Activated CD4-positive, alpha-beta T cell treated with anti-CD3 and anti-CD28 coated beads, Interleukin-2, amount 50 U/mL, for 4 hours (primary cell): ENCODE measurements around the gene DPH6.
"Not testable (repeated sequence)": the region's sequence is repeated elsewhere in the genome, so short reads cannot be mapped to it uniquely, and the experiment has no call there.

ENCODE experiments used
- DNase-seq, 2 experiments: peaks; one replicate each; pipeline ENCODE4 v3.0.0-alpha.2; 2020

Gene DPH6

DNA sequence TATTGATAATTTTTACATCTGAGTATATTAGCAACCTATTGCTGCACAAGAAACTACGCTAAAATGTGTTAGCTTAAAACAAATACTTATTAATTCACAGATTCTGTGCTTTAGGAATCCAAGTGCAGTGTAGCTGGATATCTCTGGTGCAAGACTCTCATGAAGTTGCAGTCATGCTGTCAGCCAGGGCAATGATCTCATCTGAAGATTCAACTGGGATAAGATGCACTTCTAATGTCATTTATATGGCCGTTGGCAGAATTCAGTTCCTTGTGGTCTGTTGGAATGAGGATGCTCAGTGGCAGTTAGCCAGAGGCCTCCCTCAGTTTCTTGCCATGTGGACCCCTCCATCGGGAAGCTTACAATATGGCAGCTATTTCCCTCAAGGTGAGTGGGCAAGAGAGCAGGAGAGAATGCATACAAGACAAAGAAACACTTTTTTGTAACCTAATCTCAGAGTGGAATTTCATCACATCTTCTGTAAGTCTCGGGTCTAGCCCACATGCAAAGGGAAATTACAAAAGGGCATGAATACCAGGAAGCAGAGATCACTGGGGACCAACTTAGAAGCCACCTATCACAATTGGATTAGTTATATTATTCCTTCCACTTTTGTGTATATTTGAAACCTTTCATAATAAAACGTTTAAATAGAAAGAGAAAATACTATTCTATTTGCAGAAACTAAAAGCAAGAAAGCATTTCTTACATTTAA is 61.6 kb downstream of the DPH6 start:
- no peak for DNase-seq

- DNase-seq = no peak
Measured at GRCh38 chr15:35481992-35482391, 64.0 kb downstream of the DPH6 start.

DNA sequence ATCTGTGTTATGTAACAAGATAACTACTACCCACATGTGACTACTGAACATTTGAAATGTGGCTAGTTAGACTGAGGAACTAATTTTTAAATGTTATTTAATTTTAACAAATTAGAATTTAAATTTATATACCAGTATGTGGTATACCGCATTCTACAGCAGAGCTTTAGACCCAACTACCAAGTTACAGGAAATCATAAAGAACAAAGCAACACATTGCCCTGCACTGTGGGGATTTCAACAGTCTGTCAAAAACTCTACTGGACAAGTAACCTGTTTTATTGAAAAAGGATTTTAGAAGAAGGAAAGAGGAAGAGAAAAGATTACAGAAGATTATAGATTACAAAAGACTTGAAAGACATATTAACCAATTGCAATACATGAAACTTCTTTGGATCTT is 64.9 kb downstream of the DPH6 start:
- DNase-seq = no peak

DNA sequence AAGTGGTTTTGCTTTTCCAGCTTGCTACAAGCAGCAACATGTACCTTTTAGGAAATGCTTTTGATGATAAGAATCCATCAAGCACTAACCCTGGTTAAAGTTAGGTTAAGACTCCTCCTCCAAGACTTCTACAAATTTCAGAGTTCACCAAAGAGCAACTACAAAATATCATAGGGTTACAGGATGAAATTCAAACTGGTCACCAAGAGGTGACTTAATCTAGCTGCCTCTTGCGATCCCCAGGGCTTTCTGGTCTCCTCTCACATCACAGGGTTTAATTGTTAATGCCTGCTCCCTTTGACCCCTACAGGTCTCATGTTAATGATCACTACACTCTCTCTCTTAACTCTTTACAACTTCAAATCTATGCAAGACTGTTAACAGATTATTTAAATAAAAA is 66.5 kb downstream of the DPH6 start:
- no peak for DNase-seq

- no peak for DNase-seq
Measured at GRCh38 chr15:35477312-35478262, 68.4 kb downstream of the DPH6 start.

- no peak for DNase-seq
Measured at GRCh38 chr15:35471024-35471423, 74.9 kb downstream of the DPH6 start.

DNA sequence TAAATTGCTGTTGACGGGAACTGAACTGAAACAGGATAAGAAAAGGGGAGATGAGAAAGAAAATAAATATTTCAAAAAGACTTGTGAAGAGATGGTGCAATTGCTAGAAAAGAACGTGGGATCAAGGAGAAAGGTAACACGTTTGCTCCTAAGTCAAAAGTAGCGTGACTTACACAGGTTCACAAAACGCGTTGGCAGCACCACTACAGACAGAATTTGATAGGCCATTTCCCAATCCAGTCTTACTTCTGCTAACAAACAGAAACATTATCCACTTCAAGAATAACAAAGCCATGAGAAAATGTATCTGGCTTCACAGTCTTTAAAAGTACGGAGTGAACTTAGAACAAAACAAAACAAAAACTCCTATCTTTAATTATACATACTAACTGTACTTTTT is 75.5 kb downstream of the DPH6 start:
- no peak for DNase-seq

DNA sequence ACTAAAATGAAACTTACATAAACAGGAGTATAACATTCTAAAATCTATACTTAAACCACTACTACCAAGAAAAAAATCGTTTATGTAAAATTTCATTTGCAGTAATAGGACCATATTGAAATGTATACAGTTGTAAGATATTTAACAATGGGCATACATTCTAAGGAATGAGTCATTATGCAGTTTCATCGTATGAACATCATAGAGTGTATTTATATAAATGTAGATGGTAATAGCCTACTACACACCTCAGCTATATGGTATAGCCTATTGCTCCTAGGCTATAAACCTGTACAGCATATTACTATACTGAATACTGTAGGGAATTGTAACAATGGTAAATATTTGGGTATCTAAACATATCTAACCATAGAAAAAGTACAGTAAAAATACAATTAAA is 79.5 kb downstream of the DPH6 start:
- no peak for DNase-seq

DNA sequence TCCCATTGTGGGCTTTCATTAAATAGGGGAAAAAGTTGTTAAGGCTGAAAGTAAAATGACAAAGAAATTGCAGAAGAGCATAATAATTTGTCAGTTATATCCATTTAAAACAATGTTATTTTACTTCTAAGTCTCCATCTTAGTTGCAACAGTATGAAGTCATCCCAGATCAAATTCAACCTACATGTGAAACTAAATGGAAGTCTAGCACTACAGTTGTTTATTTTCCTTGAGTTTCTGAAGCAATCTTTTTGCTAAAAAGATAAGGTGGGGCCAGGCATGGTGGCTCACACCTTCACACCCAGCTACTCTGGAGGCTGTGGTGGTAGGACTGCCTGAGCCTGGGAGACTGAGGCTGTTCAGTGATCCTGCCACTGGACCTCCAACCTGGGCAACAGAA is 80.2 kb downstream of the DPH6 start:
- DNase-seq = no peak

- DNase-seq = no peak
Measured at GRCh38 chr15:35460616-35461015, 85.3 kb downstream of the DPH6 start.

DNA sequence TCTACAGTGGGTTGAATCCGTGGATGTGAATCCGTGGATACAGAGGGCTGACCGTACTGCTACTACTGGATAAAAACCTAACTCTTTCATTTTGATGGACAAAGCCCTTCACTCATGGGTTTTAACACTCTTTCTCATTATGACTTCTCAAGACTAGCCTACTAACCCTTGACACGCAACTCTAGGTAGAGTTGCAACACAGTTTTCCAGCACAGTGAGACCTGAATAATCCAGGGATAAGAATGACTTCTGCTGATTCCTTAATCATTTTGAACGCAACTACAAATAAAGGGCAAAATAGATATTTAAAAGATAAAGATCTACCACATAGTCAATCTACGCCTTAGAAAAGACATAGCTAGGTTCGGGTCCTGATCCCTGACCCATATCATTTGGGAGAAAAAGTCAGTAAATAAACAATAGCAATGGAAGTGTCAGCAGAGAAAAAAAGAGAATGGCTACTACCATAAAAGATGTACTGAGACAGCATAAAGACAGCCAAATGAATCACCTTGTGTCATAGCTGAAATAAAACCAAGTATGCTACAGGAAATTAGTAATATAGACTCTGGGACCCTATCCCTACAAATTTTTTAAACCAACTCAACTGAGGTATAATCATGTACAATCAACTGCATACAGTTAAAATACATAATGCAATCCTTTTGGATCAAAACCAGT is 87.6 kb downstream of the DPH6 start:
- no peak for DNase-seq

GRCh38 chr15:35455201-35455600 is 90.8 kb downstream of the DPH6 start:
- DNase-seq = no peak

DNA sequence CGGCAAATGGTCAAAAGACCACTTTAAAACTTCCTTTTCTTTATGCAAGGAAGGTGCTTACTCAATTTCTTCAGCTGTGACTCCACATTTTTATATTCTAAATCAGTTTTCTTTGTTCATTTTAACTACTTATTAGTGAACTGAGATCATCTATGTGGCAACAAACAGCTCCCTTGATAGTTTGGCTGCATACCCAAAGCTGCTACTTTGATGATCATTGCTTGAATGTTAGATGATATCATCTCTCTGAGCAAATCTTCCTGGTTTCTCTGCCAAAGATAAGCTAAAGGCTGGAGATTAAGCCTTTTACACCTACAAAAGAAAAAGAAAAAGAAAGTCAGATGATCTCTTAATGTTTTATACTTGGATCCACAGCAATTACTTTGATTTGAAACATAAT is 95.5 kb downstream of the DPH6 start:
- DNase-seq = no peak

GRCh38 chr15:35448294-35448693 is 97.7 kb downstream of the DPH6 start:
- DNase-seq = no peak

- DNase-seq = no peak
Measured at GRCh38 chr15:35445891-35446290, 100.1 kb downstream of the DPH6 start.

DNA sequence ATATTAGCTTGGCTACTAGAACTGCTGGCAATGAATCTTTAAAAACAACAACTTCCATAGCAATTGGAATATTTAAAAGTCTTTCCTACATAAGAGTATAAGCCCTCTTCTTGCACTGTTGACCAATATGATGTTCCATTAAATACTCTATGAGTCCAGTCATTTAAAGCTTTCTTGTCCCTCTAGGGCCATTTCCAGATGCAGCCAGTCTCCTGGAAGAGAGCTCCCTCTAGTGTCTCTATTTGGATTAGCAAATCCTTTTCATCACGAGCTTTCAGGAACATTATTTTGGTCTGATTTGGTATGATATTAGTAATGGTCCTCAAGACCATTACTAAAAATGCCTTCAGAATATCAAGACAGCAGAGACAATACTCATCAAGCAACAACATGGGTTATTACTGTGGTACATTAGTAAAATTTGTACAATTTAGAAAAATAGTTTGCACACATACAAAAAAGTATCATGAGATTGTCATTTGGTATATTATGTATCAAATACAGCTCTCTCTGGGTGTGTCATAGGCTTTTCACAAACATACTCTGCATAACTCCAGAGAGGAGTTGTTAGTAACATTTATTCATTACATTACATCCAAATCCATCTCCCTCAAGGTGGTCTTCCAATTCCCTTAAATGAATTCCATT is 101.3 kb downstream of the DPH6 start:
- no peak for DNase-seq

DNA sequence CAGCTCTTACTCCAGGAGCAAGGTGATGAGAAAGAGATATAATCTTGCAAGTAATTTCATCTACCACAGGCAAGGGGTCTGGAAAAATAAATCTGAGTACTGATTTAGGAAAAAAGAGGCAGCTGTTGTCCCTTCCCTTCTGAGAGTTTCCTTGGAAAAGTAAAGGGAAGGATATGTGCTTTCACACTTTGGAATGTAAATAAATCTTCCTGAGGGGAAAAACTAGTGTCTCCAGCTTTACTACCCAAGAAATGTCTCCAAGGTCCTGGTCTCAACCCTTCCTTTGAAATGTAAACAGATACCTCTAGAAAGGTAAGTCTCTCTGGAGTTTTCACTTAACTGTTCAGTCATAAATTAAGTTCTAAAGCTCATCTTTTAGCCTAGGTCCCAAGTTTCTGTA is 102.6 kb downstream of the DPH6 start:
- DNase-seq = no peak

GRCh38 chr15:35442742-35443141 is 103.2 kb downstream of the DPH6 start:
- DNase-seq = no peak

- DNase-seq = not testable (repeated sequence)
Measured at GRCh38 chr15:35441279-35441678, 104.7 kb downstream of the DPH6 start.

DNA sequence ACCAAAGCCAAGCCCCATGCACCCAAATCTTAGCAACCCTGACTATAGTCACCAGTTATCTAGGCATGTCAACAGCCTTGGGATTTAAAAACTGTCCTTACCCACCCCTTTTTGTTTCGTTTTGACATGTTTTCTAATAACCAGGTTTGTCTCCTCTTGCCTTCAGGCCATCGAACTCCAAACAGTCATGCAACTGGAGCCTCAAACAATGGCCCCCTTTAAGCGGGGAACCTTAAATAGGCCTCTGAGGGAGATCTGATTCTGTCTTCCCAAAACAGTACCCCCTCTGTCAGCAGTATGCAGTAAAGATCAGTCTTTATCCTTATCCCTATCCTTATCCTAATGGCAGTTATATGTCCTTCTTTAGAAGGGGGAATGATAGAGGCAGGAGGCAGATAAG is 105.7 kb downstream of the DPH6 start:
- no peak for DNase-seq

DNA sequence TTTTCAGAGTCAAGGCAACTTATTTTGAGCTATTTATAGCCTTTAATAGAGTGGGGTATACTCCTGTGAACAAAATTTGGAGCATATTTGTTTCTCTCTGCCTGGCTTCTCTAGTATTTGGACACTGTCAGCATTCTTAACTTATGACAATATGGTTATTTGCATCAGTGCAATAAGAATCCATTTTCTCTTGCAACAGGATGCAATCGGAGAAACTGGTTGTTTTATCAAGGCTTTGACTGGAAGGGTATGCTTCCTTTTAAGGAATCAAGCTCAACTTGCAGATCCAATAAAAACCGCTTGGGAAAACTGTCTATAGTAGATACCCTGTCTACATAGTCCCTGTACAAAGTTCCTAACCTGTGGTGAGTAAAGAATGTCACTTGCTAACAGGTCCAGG is 106.7 kb downstream of the DPH6 start:
- DNase-seq = no peak

GRCh38 chr15:35437157-35437556 is 108.8 kb downstream of the DPH6 start:
- no peak for DNase-seq

GRCh38 chr15:35436422-35436821 is 109.5 kb downstream of the DPH6 start:
- DNase-seq = no peak
